Mesenchymal stem cell (in vitro differentiated cells and primary cell): ENCODE results near the gene OPRL1.
A peak's percentile ranks its signal among the peaks of the same experiment; 100 is the strongest.

Source experiments
- DNase-seq: peaks from one replicate; pipeline ENCODE4 v3.0.0-alpha.2; 2013
- H2AFZ ChIP-seq: one replicate; pipeline ENCODE4 v1.6.1; 2013; ENCODE audit warnings: low read depth, mild to moderate bottlenecking, control low read depth, inconsistent platforms, low read length, moderate library complexity
- H2AK5ac ChIP-seq: 2 replicates; pipeline ENCODE4 v1.6.1; 2013; ENCODE audit warnings: low read length, moderate library complexity, mild to moderate bottlenecking, inconsistent platforms; ENCODE audit not compliant: severe bottlenecking
- H2BK120ac ChIP-seq: one replicate; pipeline ENCODE4 v1.6.1; 2013; ENCODE audit warnings: low read depth, mild to moderate bottlenecking, inconsistent platforms, low read length, moderate library complexity
- H2BK12ac ChIP-seq, 2 experiments: one replicate each; pipeline ENCODE4 v1.6.1; 2013; ENCODE audit warnings: inconsistent platforms in 2 of 2, low read length in 2 of 2, mild to moderate bottlenecking in 2 of 2, moderate library complexity in 2 of 2, control low read depth in 1 of 2
- H2BK15ac ChIP-seq: one replicate; pipeline ENCODE4 v1.6.1; 2013; ENCODE audit warnings: mild to moderate bottlenecking, low read depth, inconsistent platforms; ENCODE audit not compliant: poor library complexity, severe bottlenecking
- H2BK5ac ChIP-seq: 2 replicates; pipeline ENCODE4 v1.6.1; 2013; ENCODE audit warnings: low read depth, mild to moderate bottlenecking, low read length, control low read depth, inconsistent platforms; ENCODE audit not compliant: poor library complexity, severe bottlenecking
- H3K14ac ChIP-seq, 2 experiments: one replicate each; pipeline ENCODE4 v1.6.1; 2013; ENCODE audit warnings: inconsistent platforms in 2 of 2, low read length in 2 of 2, control low read depth in 1 of 2, mild to moderate bottlenecking in 1 of 2, moderate library complexity in 1 of 2
- H3K18ac ChIP-seq, 2 experiments: one replicate each; pipeline ENCODE4 v1.6.1; 2013; ENCODE audit warnings: inconsistent platforms in 2 of 2, low read length in 2 of 2, control low read depth in 1 of 2, low read depth in 1 of 2, mild to moderate bottlenecking in 1 of 2
- H3K23ac ChIP-seq, 2 experiments: one replicate each; pipeline ENCODE4 v1.6.1; 2013; ENCODE audit warnings: inconsistent platforms in 2 of 2, low read length in 2 of 2, mild to moderate bottlenecking in 2 of 2, moderate library complexity in 2 of 2, control low read depth in 1 of 2
- H3K27ac ChIP-seq: 2 replicates; pipeline ENCODE4 v1.5.1; 2013; ENCODE audit warnings: mild to moderate bottlenecking, moderate library complexity, low read length, control low read depth, inconsistent platforms; ENCODE audit not compliant: poor library complexity, severe bottlenecking
- H3K27me3 ChIP-seq, 2 experiments: 2 replicates each; pipeline versions ENCODE4 v1.6.1 to v1.7.0; 2013; ENCODE audit warnings: low read length in 2 of 2, mild to moderate bottlenecking in 2 of 2, moderate library complexity in 2 of 2, control low read depth in 1 of 2, inconsistent platforms in 1 of 2; ENCODE audit not compliant: control insufficient read depth in 1 of 2, insufficient read depth in 1 of 2
- H3K36me3 ChIP-seq, 2 experiments: 2 replicates each; pipeline versions ENCODE4 v1.6.1 to v1.7.0; 2013; ENCODE audit warnings: low read length in 2 of 2, control low read depth in 1 of 2, inconsistent platforms in 1 of 2, low read depth in 1 of 2, mild to moderate bottlenecking in 1 of 2; ENCODE audit not compliant: insufficient read depth in 2 of 2, control insufficient read depth in 1 of 2
- H3K4ac ChIP-seq, 2 experiments: one replicate each; pipeline ENCODE4 v1.6.1; 2013; ENCODE audit warnings: inconsistent platforms in 2 of 2, low read length in 2 of 2, mild to moderate bottlenecking in 2 of 2, moderate library complexity in 2 of 2, control low read depth in 1 of 2, low read depth in 1 of 2
- H3K4me1 ChIP-seq: 2 replicates; pipeline ENCODE4 v1.6.1; 2013; ENCODE audit warnings: low read depth, low read length, control low read depth; ENCODE audit not compliant: control insufficient read depth, insufficient read depth
- H3K4me2 ChIP-seq: 2 replicates; pipeline ENCODE4 v1.6.1; 2013; ENCODE audit warnings: low read length, mild to moderate bottlenecking, inconsistent platforms; ENCODE audit not compliant: poor library complexity, severe bottlenecking
- H3K4me3 ChIP-seq, 2 experiments: 2 replicates each; pipeline versions ENCODE4 v1.5.1 to v1.7.0; 2013; ENCODE audit warnings: low read length in 2 of 2, mild to moderate bottlenecking in 2 of 2, control low read depth in 1 of 2, low read depth in 1 of 2; ENCODE audit not compliant: insufficient read depth in 1 of 2
- H3K79me1 ChIP-seq: replicated peaks from 2 replicates; pipeline ENCODE4 v1.6.1; 2013; ENCODE audit warnings: mild to moderate bottlenecking, control low read depth, low read length, inconsistent platforms; ENCODE audit not compliant: poor library complexity, severe bottlenecking
- H3K9ac ChIP-seq: 2 replicates; pipeline ENCODE4 v1.7.0; 2013; ENCODE audit warnings: mild to moderate bottlenecking, low read length, moderate library complexity
- H3K9me3 ChIP-seq: 2 replicates; pipeline ENCODE4 v1.7.0; 2013; ENCODE audit warnings: mild to moderate bottlenecking, low read length; ENCODE audit not compliant: control insufficient read depth
- H4K8ac ChIP-seq: one replicate; pipeline ENCODE4 v1.6.1; 2013; ENCODE audit warnings: inconsistent platforms, mild to moderate bottlenecking, low read length, moderate library complexity
- H4K91ac ChIP-seq: one replicate; pipeline ENCODE4 v1.6.1; 2013; ENCODE audit warnings: mild to moderate bottlenecking, low read length, inconsistent platforms
- whole genome bisulfite sequencing: methylation state at CpG from one replicate; pipeline ENCODE4 v1.1.7; 2013; ENCODE audit warnings: mixed read lengths; 5-methylcytosine and 5-hydroxymethylcytosine counted together

The OPRL1 gene

DNA sequence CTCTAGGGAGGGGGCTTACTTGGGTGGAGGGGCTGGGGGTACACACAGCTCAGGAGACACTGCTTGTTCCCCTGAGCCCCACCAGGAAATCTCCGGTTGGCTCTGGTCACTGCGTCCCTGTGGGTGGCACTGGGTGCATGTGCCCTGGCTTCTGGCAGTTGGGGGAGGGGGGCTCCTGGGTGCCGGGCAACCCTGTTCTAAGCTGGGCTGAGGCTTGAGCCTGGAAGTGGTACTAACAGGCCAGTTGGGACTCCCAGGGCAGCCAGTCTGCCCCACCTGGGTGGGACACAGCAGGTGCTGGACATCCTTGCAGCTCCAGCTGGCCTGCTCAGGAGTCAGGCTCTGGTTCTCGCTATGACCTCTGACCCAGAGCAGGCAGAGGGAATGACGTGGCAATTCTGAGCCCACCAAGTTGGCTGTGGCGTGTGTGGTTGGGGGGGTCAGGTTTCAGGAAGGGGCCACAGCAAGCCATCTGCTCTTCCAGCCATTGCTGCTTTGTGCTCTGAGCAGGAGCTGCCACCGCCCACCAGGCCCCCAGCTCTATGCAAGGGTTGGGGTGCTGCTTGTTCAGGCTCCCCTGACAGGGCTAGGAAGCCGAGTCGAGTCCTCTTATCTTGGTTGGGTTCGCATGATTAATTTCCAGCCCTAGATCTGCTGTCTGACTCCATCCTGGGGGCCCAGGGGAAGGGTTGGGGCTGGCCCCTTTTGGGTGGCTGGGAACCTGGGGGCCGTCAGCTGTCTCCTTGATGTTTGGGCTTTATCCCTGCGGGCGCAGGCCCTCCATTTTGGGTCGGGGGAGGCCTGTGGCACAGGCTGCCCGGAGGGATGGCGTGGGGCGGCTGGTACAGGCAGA lies 43.3 kb upstream of the OPRL1 start:
- no peak overlapping the region for H2AK5ac ChIP-seq
- WGBS, result 81% methylated on average over 17 of the region's 17 CpGs

GRCh38 chr20:64037199-64037497 lies 42.7 kb upstream of the OPRL1 start:
- no peak overlapping the region for H3K9ac ChIP-seq
- peaks cover 42% of the 10 kb centered on the region for H3K4me1 ChIP-seq
- no peak overlapping the region for H3K18ac ChIP-seq
- no peak for DNase-seq
- no peak overlapping the region for H2BK12ac ChIP-seq
- no peak overlapping the region for H2BK15ac ChIP-seq
- no peak overlapping the region for H2BK5ac ChIP-seq
- WGBS, result 100% methylated on average over 1 of the region's 3 CpGs
- H3K4me2 ChIP-seq, result no peak overlapping the region
- H4K91ac ChIP-seq, result no peak overlapping the region
- H3K36me3 ChIP-seq, result peaks cover 29 to 40% of the 10 kb centered on the region in 2 experiments
- no peak overlapping the region for H3K4ac ChIP-seq
- H2BK120ac ChIP-seq, result no peak overlapping the region
- H3K4me3 ChIP-seq, result no peak overlapping the region
- H2AK5ac ChIP-seq, result no peak overlapping the region
- H3K27me3 ChIP-seq, result peaks cover 33 to 54% of the 10 kb centered on the region in 2 experiments
- no peak overlapping the region for H4K8ac ChIP-seq
- no peak overlapping the region for H3K14ac ChIP-seq
- H2AFZ ChIP-seq, result no peak overlapping the region
- H3K79me1 ChIP-seq, result no peaks in the 10 kb centered on the region
- no peaks in the 10 kb centered on the region for H3K9me3 ChIP-seq
- no peak overlapping the region for H3K27ac ChIP-seq
- no peak overlapping the region for H3K23ac ChIP-seq

More for the DNA sequence above, 43.3 kb upstream of the OPRL1 start:
- peaks cover 38% of the 10 kb centered on the region for H3K4me1 ChIP-seq
- no peaks in the 10 kb centered on the region for H3K79me1 ChIP-seq
- H3K23ac ChIP-seq, result no peak overlapping the region
- H3K36me3 ChIP-seq, result peaks cover 34 to 46% of the 10 kb centered on the region in 2 experiments
- no peak overlapping the region for H2AFZ ChIP-seq
- no peak overlapping the region for H4K8ac ChIP-seq
- H3K4me2 ChIP-seq, result no peak overlapping the region
- H3K14ac ChIP-seq, result no peak overlapping the region
- H2BK12ac ChIP-seq, result no peak overlapping the region
- H4K91ac ChIP-seq, result no peak overlapping the region
- H3K4me3 ChIP-seq, result no peak overlapping the region
- no peak overlapping the region for H2BK120ac ChIP-seq
- DNase-seq, result no peak
- H3K9ac ChIP-seq, result no peak overlapping the region
- no peak overlapping the region for H3K18ac ChIP-seq
- H3K4ac ChIP-seq, result no peak overlapping the region
- no peaks in the 10 kb centered on the region for H3K9me3 ChIP-seq
- no peak overlapping the region for H2BK15ac ChIP-seq
- peaks cover 27 to 48% of the 10 kb centered on the region in 2 experiments for H3K27me3 ChIP-seq
- H3K27ac ChIP-seq, result no peak overlapping the region
- no peak overlapping the region for H2BK5ac ChIP-seq

DNA sequence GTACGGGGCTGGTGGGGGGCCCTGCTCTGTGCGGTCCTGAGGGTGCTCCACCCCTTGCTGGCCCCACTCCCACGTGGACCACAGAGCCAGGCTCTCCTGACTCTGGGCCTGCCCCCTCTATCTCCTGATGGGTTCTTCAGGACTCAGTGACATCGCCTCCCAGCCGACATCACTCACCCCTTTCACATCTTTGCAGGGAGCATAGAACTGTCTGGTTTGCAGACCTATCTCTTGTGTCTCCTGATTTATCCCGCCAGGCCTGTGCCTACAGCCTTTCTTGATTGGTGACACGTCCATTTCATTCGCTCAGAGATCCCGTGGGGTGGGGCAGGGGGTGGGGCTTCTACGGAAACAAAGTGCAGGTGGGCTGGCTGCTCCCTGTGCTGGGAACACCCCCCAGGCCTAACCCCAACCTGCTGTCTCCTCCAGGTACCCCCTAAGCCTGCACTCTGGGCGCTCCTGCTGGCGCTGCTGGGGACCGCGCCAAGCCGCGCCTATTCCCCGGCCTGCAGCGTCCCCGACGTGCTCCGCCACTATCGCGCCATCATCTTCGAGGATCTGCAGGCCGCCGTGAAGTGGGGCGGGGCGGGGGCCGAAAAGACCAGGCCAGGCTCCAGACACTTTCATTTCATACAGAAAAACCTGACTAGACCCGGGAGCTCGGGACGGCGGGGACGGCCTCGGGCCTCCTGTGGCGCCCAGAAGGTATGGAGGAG lies 42.2 kb upstream of the OPRL1 start:
- peaks cover 35 to 58% of the 10 kb centered on the region in 2 experiments for H3K27me3 ChIP-seq
- H3K4me2 ChIP-seq, result peak overlapping the region; percentile 5
- no peak overlapping the region for H3K27ac ChIP-seq
- no peak overlapping the region for H2BK12ac ChIP-seq
- H3K9me3 ChIP-seq, result no peaks in the 10 kb centered on the region
- H3K36me3 ChIP-seq, result peaks cover 24 to 35% of the 10 kb centered on the region in 2 experiments
- no peak overlapping the region for H2BK120ac ChIP-seq
- H3K23ac ChIP-seq, result peak overlapping the region in 1 of 2 experiments; percentile 11
- H3K14ac ChIP-seq, result no peak overlapping the region
- DNase-seq, result no peak
- no peak overlapping the region for H3K9ac ChIP-seq
- WGBS, result 30% methylated on average over 23 of the region's 36 CpGs
- no peak overlapping the region for H2BK5ac ChIP-seq
- H4K91ac ChIP-seq, result no peak overlapping the region
- H3K4me3 ChIP-seq, result no peak overlapping the region
- H2AFZ ChIP-seq, result no peak overlapping the region
- H3K4ac ChIP-seq, result no peak overlapping the region
- no peak overlapping the region for H2BK15ac ChIP-seq
- H4K8ac ChIP-seq, result no peak overlapping the region
- H3K18ac ChIP-seq, result no peak overlapping the region
- H3K4me1 ChIP-seq, result peaks cover 45% of the 10 kb centered on the region
- H3K79me1 ChIP-seq, result no peaks in the 10 kb centered on the region
- no peak overlapping the region for H2AK5ac ChIP-seq

- Histone ChIP-seq H2BK5ac (no peak overlapping the region), H2BK12ac (no peak overlapping the region), H3K27ac (no peak overlapping the region), H3K27me3 (peaks cover 35 to 58% of the 10 kb centered on the region in 2 experiments), H3K4me1 (peaks cover 45% of the 10 kb centered on the region), H4K8ac (no peak overlapping the region), H3K23ac (no peak overlapping the region), H3K14ac (no peak overlapping the region), H3K79me1 (no peaks in the 10 kb centered on the region), H3K9ac (no peak overlapping the region), H3K4me3 (peak overlapping the region in 1 of 2 experiments; percentile 46), H2BK120ac (no peak overlapping the region), H3K36me3 (peaks cover 18 to 30% of the 10 kb centered on the region in 2 experiments), H2BK15ac (no peak overlapping the region), H3K18ac (no peak overlapping the region), H3K4ac (no peak overlapping the region), H2AK5ac (no peak overlapping the region), H2AFZ (no peak overlapping the region), H3K9me3 (no peaks in the 10 kb centered on the region), H3K4me2 (peak overlapping the region; percentile 88), H4K91ac (no peak overlapping the region)
- 1% methylated on average over 12 of the region's 30 CpGs for WGBS
- DNase-seq, result no peak
These were observed 41.7 kb upstream of the OPRL1 start for GRCh38 chr20:64038224-64038564.
